Hippocampal formation (tissue), 2 donors: ENCODE measurements around the gene ULK1.

ENCODE experiments used
- DNase-seq, 2 donors: peaks; one replicate each; lab custom pipeline; 2025; lab: John Stamatoyannopoulos, UW

The ULK1 gene

GRCh38 chr12:131894313-131894860 is at the start of gene ULK1:
ULK1 (plus strand) TSS chr12:131894622; CDS start chr12:131895002, 380 bp downstream.
- DNase-seq = peak; percentile 90

DNA sequence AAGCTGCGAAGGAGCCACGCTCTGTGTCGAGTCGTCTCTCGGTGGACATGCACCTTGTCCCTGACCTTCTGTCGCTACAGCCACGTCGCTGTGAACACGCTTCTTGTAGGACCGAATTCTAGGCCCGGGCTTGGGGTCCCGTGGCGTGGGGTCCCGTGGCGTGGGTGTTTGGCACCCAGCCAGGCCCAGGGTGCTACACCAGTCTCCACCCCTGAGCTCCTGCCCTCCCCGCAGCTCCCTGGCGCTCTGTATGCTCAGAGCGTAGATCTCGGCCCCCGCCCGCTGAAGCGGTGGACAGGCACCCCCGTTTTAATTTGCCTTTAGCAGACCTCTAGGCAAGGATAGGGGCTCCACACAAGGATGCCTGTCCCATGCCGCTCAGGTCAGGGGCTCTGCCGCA is 49.8 kb upstream of the ULK1 start:
- DNase-seq = no peak

DNA sequence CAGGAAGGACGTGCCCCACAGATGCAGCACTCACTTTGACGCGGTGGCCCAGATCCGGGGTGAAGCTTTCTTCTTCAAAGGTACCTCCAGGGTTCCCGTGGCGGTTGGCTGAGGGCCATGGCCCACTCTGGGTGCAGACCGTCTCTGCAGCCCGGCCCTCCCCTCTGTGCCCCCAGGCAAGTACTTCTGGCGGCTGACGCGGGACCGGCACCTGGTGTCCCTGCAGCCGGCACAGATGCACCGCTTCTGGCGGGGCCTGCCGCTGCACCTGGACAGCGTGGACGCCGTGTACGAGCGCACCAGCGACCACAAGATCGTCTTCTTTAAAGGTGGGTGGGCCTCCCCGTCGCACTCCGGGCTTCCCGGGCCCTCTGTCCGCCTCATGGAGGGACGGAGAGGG is 49.3 kb upstream of the ULK1 start:
- DNase-seq = no peak

- no peak for DNase-seq
Measured at GRCh38 chr12:131847456-131847855, 47.0 kb upstream of the ULK1 start.

GRCh38 chr12:131848753-131849152 is 45.7 kb upstream of the ULK1 start:
- no peak for DNase-seq

DNA sequence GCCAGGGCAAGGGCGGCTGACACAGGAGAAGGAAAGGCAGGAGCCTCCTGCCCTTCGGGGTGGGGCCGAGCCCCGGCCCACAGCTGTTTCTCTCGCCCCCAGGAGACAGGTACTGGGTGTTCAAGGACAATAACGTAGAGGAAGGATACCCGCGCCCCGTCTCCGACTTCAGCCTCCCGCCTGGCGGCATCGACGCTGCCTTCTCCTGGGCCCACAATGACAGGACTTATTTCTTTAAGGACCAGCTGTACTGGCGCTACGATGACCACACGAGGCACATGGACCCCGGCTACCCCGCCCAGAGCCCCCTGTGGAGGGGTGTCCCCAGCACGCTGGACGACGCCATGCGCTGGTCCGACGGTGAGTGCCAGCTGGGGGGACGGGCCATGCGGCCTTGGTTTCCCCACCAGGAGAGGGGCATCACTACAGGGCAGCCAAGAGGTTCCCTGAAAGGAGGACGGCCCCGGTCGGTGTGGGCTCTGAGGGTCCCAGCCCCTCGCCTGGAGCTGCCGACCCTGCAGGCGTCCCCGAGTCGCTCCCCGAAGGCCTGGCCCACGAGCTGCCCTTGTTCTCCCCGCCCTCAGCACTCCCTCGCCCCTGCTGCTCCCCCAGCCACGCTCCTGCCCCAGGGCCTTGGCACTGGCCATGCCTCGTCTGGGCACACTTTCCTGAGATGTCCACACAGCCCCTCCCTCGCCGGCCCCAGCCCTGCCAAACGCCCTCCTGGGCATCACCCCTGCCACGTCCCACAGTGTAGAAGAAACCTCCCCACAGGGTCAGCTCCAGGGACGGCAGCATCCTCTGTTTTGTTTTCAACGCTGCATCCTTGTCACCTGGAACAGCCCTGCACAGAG is 44.5 kb upstream of the ULK1 start:
- no peak for DNase-seq

DNA sequence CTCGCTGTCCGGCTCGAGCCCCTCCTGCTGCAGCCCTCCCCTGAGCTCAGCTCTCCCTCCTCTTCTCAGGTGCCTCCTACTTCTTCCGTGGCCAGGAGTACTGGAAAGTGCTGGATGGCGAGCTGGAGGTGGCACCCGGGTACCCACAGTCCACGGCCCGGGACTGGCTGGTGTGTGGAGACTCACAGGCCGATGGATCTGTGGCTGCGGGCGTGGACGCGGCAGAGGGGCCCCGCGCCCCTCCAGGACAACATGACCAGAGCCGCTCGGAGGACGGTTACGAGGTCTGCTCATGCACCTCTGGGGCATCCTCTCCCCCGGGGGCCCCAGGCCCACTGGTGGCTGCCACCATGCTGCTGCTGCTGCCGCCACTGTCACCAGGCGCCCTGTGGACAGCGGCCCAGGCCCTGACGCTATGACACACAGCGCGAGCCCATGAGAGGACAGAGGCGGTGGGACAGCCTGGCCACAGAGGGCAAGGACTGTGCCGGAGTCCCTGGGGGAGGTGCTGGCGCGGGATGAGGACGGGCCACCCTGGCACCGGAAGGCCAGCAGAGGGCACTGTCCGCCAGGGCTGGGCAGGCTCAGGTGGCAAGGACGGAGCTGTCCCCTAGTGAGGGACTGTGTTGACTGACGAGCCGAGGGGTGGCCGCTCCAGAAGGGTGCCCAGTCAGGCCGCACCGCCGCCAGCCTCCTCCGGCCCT is 43.4 kb upstream of the ULK1 start:
- DNase-seq = no peak

- no peak for DNase-seq
Measured at GRCh38 chr12:131851741-131852550, 42.5 kb upstream of the ULK1 start.

- no peak for DNase-seq
Measured at GRCh38 chr12:131852551-131853299, 41.7 kb upstream of the ULK1 start.

GRCh38 chr12:131853832-131854797 is 40.3 kb upstream of the ULK1 start:
- DNase-seq = no peak

GRCh38 chr12:131854861-131855476 is 39.5 kb upstream of the ULK1 start:
- no peak for DNase-seq

GRCh38 chr12:131855521-131856142 is 38.8 kb upstream of the ULK1 start:
- no peak for DNase-seq

GRCh38 chr12:131856366-131857097 is 37.9 kb upstream of the ULK1 start:
- no peak for DNase-seq

- DNase-seq = no peak
Measured at GRCh38 chr12:131857908-131858850, 36.2 kb upstream of the ULK1 start.

DNA sequence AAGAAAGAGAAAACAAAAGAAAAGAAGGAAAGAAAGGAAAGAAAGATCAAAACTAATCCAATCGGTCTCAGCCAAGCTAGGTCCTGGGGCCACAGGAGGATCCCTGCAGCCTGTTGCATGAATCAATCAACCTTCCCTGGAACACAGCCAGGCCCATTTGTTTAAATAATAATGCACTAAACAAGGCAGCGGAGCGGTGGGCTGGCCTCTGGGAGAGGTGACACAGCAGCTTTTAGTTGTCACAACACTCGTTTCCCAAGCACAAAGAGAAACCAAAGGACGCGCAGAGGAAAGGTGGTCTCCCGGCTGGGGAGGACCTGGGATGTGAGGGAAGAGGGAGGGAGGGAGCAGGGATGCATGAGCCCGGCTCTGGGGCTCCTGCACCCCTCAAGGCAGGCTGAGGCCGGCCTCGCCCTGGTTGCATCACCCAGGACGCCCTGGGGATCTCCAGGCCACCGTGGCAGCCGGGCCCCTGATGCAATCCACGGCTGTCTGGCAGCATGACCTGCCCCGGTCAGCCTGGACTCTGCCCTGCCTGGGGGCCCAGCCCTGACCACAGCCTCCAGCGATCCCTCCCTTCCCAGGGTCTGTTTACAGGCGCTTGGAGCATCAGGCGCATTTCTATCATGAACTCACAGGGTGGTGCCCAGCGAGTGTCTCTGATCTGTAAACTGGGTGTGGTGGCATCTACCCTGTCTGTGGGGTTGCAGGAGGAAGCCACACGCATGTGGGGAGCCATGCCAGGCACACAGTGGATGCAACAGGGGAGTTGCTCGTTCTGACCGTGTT is 33.8 kb upstream of the ULK1 start:
- no peak for DNase-seq

GRCh38 chr12:131861261-131862083 is 33.0 kb upstream of the ULK1 start:
- no peak for DNase-seq
